Measurements from ENCODE around the gene LMNA. TPM values are rescaled to one million over a fixed set of nuclear protein-coding genes. Genes with fewer than 3 reads are reported as not detected.

Gene LMNA
- total and polyA plus RNA-seq, 2 donors (not counting 1 experiment from before 2014, with no cell fraction given), result 19.4 to 28.7 TPM

GRCh38 chr1:156155756-156156510 lies 41.4 kb downstream of the LMNA start:
- H3K4me1 Mint-ChIP-seq, result peaks cover 91% of the 10 kb centered on the region
- DNase-seq (peak; percentile 51), ATAC-seq (ENCODE audit: low read depth) (no peak)
- no peaks in the 10 kb centered on the region for H3K36me3 ChIP-seq (replicated peaks in 1 of 2; ENCODE audit: control extremely low read depth in 1 of 2, control insufficient read depth in 1 of 2, extremely low read depth in 1 of 2, insufficient read depth in 2 of 2, low read length in 1 of 2)
- no peaks in the 10 kb centered on the region for H3K9me3 ChIP-seq (ENCODE audit: control extremely low read depth in 1 of 3, control insufficient read depth in 2 of 3, insufficient read depth in 1 of 3, low read length in 2 of 3)
- POLR2A ChIA-PET, result interaction anchor here (2.5 kb wide), 1 partner anchor 37 kb away, joined by 10 read pairs; the partner anchor contains the start of gene SLC25A44
- 32% methylated on average over 8 of the region's 12 CpGs for WGBS (ENCODE audit: insufficient coverage)
- H3K9ac ChIP-seq (ENCODE audit: low read length), result no peak overlapping the region
- H3K79me2 ChIP-seq (ENCODE audit: control insufficient read depth, insufficient read depth, low read length), result peaks cover 28% of the 10 kb centered on the region
- H2AFZ ChIP-seq (ENCODE audit: insufficient read depth, low read depth, low read length, poor library complexity, severe bottlenecking), result no peak overlapping the region
- H3K27me3 ChIP-seq (replicated peaks in 1 of 4; ENCODE audit: control extremely low read depth in 1 of 4, control insufficient read depth in 3 of 4, insufficient read depth in 4 of 4, low read length in 3 of 4), result peaks cover 0 to 27% (median 7%) of the 10 kb centered on the region in 4 experiments
- H3K4me2 ChIP-seq (replicated peaks; ENCODE audit: low read depth, low read length, poor library complexity, severe bottlenecking), result peak overlapping the region; percentile 96
- H3K27ac ChIP-seq (ENCODE audit: low read length in 2 of 2), result no peak overlapping the region
- intact Hi-C loops (cut with micrococcal nuclease), result loop anchor here (2.0 kb wide), 1 partner anchor 57 kb away; the partner anchor contains the start of gene PMF1
- H4K20me1 ChIP-seq (ENCODE audit: control insufficient read depth, insufficient read depth, low read length, poor library complexity, severe bottlenecking), result no peaks in the 10 kb centered on the region
- no peaks in the 10 kb centered on the region for H3K9me3 Mint-ChIP-seq (ENCODE audit: insufficient read depth)
- CTCF ChIA-PET, result interaction anchor here (0.5 to 4.0 kb wide), 7 partner anchors 9 to 589 kb away, joined by 3 to 39 read pairs (median 3); partner anchors contain the start of gene SLC25A44
- H3K27me3 Mint-ChIP-seq, result peaks cover 27% of the 10 kb centered on the region
- H3K4me3 Mint-ChIP-seq, result peak overlapping the region; percentile 40
- peak overlapping the region in 1 of 5 experiments; percentile 71 for H3K4me3 ChIP-seq (ENCODE audit: control extremely low read depth in 1 of 5, extremely low read depth in 1 of 5, insufficient read depth in 1 of 5, low read depth in 2 of 5, low read length in 4 of 5)
- peaks cover 78 to 100% of the 10 kb centered on the region in 2 donors for H3K4me1 ChIP-seq (ENCODE audit: control insufficient read depth in 2 of 2, insufficient read depth in 2 of 2, low read length in 2 of 2)
- TF ChIP-seq EZH2 (IDR thresholded peaks at IDR 0.05; ENCODE audit: borderline replicate concordance, insufficient read depth, low read depth, low read length, poor library complexity, severe bottlenecking) (no peak), CTCF (IDR thresholded peaks at IDR 0.05) (no peak)
- peak overlapping the region; percentile 57 for H3K27ac Mint-ChIP-seq

GRCh38 chr1:156157506-156157905 lies 43.0 kb downstream of the LMNA start:
- peak overlapping the region; percentile 27 for H3K4me2 ChIP-seq (replicated peaks; ENCODE audit: low read depth, low read length, poor library complexity, severe bottlenecking)
- peaks cover 68 to 88% of the 10 kb centered on the region in 2 donors for H3K4me1 ChIP-seq (ENCODE audit: control insufficient read depth in 2 of 2, insufficient read depth in 2 of 2, low read length in 2 of 2)
- H3K9me3 ChIP-seq (ENCODE audit: control extremely low read depth in 1 of 3, control insufficient read depth in 2 of 3, insufficient read depth in 1 of 3, low read length in 2 of 3), result no peaks in the 10 kb centered on the region
- peaks cover 80% of the 10 kb centered on the region for H3K4me1 Mint-ChIP-seq
- H4K20me1 ChIP-seq (ENCODE audit: control insufficient read depth, insufficient read depth, low read length, poor library complexity, severe bottlenecking), result no peaks in the 10 kb centered on the region
- no peak overlapping the region for H3K27ac Mint-ChIP-seq
- peaks cover 0 to 27% (median 7%) of the 10 kb centered on the region in 4 experiments for H3K27me3 ChIP-seq (replicated peaks in 1 of 4; ENCODE audit: control extremely low read depth in 1 of 4, control insufficient read depth in 3 of 4, insufficient read depth in 4 of 4, low read length in 3 of 4)
- H2AFZ ChIP-seq (ENCODE audit: insufficient read depth, low read depth, low read length, poor library complexity, severe bottlenecking), result no peak overlapping the region
- ChIA-PET CTCF (interaction anchor here (0.6 kb wide), 1 partner anchor 144 kb away, joined by 4 read pairs; no protein-coding TSS in a partner anchor), POLR2A (interaction anchor here (0.7 kb wide), 1 partner anchor 55 kb away, joined by 3 read pairs; the partner anchor contains the start of gene PMF1)
- peaks cover 28% of the 10 kb centered on the region for H3K79me2 ChIP-seq (ENCODE audit: control insufficient read depth, insufficient read depth, low read length)
- H3K27ac ChIP-seq (ENCODE audit: low read length in 2 of 2), result no peak overlapping the region
- WGBS (ENCODE audit: insufficient coverage), result 20% methylated on average over 1 of the region's 3 CpGs
- H3K36me3 ChIP-seq (replicated peaks in 1 of 2; ENCODE audit: control extremely low read depth in 1 of 2, control insufficient read depth in 1 of 2, extremely low read depth in 1 of 2, insufficient read depth in 2 of 2, low read length in 1 of 2), result no peaks in the 10 kb centered on the region
- no peak for ATAC-seq (ENCODE audit: low read depth)
- intact Hi-C loops (cut with micrococcal nuclease), result loop anchor here (1.0 kb wide), 1 partner anchor 11 kb away; no protein-coding TSS in a partner anchor
- H3K9ac ChIP-seq (ENCODE audit: low read length), result no peak overlapping the region
- no peak overlapping the region for H3K4me3 ChIP-seq (ENCODE audit: control extremely low read depth in 1 of 5, extremely low read depth in 1 of 5, insufficient read depth in 1 of 5, low read depth in 2 of 5, low read length in 4 of 5)
- H3K27me3 Mint-ChIP-seq, result peaks cover 32% of the 10 kb centered on the region
- H3K9me3 Mint-ChIP-seq (ENCODE audit: insufficient read depth), result no peaks in the 10 kb centered on the region
- peak overlapping the region; percentile 36 for H3K4me3 Mint-ChIP-seq
- TF ChIP-seq EZH2 (IDR thresholded peaks at IDR 0.05; ENCODE audit: borderline replicate concordance, insufficient read depth, low read depth, low read length, poor library complexity, severe bottlenecking), result no peak
- no peak for TF ChIP-seq CTCF (IDR thresholded peaks at IDR 0.05)
- peak; percentile 64 for DNase-seq
